GM18511 (cell line): ENCODE data around the gene FADS3.
A peak's percentile ranks its signal among the peaks of the same experiment; 100 is the strongest.

Source experiments
- ATAC-seq: cut with Tn5 transposase; IDR thresholded peaks from one replicate; pipeline ENCODE4 v1.9.1; 2021; ENCODE audit warnings: mild to moderate bottlenecking, moderate library complexity; ENCODE audit not compliant: unreplicated experiment

FADS3 gene

DNA sequence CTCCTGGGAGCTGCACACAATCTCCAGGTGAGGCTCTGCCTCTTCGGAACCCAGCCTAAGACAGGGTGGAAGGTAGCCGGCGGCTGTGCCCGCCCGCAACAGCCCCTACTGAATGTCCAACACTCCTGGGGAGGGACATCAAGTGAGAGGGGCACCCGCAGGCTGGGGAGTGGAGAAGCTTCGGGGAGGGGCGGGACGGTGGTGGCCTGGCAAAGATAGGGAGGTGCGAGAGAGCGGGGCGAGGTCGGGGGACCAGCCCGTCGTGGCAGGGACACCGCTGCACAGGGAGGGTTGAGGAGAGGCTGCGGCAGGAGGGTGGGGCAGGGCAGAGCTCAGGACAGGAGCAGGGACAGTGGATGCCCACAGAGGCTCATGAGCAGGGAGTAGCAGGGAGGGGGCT is 8.9 kb upstream of the FADS3 start:
- ATAC-seq: no peak

DNA sequence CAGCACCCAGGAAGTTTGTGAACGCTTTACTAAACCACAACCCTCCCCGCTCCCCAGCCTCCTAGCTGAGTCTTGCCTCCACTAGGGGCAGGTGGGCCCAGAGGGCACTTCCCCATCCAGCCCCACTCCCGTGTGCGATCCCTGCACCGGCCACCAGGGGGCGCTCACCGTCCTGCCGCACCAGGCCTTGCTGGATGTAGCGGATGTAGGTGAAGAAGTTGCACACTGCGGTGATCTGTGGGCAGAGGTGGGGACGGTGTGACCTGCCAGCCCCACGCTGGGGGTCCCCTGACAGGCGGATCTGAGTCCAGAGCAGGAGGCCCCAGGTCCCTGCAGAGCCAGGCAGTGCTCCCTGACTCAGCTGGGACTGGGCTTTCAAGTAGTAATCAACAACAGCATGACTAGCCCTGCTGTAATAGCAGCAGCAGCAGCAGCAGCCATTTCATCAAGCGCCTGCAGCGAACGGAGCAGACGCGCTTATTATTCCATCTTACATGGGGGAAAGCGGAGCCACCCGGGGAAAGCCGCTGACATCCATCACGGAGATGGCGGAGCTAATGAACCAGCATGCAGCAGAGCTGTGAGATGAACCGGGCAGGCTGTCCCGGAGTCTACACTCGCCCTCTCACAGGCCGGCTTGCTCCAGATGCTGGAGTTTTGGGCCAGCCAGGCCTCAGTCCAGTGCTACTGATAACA is 7.9 kb upstream of the FADS3 start:
- peak; percentile 83 for ATAC-seq

DNA sequence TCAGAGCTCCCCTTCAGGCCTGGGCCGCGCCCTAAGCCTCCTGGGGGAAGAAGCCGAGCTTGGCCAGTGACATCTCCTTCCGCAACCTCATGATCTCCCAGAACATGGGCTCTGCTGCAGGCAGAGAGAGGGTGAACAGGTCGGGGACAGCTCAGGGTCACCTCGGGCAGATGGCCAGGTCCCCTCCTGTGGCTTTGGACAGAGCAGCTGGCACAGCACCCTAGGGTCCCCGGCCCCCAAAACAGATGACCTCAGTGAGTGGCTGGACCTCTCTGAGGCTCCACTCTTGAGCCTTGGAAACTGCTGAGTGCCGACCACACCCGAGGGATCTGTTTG is 6.9 kb upstream of the FADS3 start:
- ATAC-seq: no peak

DNA sequence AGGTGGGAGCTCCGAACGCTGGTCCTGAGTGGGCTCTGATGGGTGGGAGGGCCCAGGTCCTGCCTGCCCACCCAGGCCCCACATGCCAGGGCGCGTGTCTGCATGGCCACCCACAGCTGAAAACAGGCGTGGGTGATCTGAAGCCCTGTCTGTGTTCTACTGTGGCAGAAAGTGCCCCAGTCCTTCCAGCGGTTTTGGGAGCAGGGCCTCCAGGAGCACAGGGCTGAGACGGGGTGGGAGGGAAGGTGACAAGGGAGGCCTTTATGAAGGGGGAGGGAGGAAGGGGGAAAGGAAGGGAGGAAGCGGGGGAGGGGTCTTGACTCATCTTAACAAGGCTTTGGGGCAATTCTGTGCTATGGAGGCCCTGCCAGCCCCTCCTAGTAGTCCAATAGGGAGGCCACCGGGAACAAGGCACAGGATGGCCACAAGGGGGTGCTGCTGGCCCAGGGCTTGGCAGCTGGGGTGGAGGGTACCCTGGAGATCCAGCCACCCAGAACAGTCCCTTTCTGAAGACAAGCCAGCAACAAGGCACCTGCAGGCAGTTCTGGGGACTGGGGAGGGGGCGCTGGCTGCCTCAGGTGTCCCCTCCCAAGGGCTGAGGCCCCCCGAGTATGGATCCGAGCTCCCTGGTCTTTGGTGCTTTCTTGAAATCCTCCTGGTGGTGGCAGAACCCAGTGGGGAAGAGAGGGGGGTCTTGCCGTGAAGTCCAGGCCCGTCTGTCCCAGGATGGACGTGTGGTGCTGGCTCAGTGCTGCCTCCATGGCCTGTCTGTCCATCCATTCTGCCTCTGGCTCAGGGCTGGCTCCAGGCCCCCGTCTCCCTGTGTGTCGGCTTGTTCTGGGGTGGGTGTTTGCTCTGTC is 6.3 kb upstream of the FADS3 start:
- peak; percentile 56 for ATAC-seq

DNA sequence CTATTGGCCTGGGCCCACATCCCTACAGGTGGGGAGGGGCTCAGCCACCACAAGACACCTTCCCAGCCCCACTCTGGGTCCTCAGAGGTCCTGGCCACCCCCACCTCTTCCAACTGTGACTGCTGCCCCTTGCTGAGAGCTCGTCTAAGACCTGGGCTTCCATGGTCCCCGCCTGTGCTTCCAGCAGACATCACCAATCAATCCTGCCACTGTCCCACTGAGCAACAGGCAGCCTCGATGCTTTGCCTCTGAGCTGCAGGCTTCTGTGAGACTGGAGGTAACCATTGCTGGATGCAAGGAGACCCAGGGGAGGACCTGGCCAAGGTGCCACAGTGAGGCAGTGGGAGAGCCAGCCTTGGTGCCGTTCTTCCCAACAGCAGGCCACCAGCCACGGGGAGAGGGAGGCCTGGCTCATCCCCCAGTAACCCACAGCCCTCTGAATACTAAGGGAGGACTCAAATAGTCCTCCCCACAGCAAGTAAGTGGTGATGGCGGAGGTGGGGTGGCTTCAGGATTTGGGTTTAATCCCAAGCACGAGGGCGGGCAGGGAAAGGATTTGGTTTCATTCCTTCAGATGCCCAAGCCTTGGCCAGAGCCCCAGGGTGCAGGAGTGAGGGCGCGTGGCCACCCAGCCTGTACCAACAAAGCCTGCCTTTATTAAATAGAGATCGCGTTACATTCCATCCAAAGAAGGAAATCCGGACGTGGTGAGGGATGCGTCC is 5.5 kb upstream of the FADS3 start:
- ATAC-seq: no peak

DNA sequence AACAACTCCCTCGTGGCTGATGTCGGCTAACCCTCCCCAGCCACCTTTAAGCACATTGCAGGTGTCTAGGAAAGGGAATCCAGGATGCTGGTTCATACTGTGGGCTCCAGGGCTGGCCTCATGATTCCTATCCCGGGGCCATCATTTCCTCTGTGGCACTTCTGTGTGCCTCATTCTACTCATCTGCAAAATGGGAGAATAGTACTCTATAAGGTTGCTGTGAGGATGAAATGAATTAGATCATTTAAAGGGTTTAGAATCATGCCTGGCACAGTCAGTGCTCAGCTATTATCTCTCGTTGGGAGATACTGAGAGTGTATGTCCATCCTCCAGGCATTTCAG is 4.3 kb upstream of the FADS3 start:
- no peak for ATAC-seq

DNA sequence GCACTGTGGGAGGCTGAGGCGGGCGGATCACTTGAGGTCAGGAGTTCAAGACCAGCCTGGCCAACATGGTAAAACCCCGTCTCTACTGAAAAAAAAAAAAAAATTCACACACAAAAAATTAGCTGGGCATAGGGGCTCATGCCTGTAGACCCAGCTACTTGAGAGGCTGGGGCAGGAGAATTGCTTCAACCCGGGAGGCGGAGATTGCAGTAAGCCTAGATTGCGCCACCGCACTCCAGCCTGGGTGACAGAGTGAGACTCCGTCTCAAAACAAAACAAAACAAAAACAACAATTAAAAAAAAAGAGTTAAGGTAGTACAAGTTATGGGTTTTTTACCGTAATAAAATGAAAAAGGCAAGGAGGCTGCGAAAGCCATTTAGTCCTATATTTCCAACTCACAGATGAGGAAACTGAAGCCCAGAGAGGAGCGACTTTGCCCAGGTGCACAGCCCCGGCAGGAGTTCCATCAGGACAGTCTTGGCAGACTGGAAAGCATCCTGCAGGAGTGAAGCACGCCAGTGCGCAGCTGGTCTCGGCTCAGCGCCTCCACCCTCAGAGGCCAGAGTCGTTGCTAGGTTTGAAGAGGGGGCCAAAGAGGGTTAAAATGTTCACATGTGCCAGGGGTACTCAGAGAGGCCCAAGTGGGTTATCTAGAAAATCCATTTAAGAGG is 3.8 kb upstream of the FADS3 start:
- ATAC-seq: no peak

DNA sequence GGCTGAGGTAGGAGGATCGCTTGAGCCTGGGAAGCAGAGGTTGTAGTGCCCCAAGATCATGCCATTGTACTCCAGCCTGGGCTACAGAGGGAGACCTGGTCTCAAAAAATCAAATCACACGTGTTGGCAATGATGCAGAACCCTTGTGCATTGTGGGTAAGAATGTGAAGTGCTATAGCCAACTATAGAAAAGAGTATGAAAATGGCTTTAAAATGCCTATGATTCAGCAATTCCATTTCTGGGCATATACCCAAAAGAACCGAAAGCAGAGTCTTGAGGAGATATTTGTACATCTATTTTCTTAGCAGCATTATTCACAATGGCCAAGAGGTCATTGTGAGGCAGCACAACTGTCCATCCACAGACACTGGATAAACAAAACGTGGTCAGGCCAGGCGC is 2.6 kb upstream of the FADS3 start:
- ATAC-seq: no peak

DNA sequence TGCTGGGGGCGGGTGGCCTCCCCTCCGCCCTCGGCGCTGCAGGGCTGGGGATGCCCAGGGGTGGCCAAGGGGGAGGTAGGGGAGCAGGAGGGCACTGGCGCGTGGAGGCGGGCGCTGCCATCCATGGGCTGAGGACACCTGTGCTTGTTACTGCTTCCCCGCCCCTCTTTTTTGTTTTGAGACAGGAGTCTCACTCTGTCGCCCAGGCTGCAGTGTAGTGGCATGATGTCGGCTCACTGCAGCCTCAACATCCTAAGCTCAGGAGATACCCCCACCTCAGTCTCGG is 683 bp upstream of the FADS3 start:
- no peak for ATAC-seq

DNA sequence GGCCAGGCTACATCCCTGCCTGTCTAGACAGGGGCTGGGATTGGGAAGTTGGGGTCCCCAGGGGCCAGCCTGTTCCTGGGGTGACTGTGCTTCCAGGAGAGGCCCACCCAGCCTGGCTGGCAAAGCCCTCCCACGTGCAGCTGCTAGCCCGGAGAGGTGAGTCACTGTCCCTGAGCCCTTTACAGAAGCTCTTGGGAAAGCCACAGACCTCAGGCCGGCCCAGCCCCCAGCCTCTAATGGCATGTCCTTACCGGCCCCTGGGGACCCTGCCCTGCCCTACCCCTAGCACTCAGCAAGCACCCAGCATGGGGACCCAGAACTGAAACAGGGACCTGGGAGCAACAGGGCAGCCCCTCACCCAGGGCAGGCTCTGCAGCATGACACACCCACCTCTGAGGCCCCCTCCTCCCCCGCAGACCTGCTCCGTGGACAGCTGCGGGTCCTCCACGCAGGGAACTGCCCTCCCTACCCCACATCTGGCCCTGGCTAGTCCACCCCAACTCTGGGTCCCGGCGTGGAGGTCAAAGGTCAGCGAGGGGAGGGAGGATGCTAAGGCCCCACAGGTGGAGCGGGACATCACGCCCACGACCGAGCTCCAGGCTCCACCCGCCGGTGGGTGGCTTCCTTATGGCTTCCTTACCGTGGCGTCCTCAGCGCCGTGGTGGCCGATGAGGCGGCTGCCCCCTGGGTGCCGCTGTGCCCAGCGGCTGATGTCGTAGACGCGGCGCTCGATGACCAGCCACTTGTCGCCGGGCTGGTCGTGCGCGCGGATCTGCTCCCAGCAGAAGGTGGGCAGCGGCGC is 615 bp downstream of the FADS3 start:
- ATAC-seq: peak; percentile 44

DNA sequence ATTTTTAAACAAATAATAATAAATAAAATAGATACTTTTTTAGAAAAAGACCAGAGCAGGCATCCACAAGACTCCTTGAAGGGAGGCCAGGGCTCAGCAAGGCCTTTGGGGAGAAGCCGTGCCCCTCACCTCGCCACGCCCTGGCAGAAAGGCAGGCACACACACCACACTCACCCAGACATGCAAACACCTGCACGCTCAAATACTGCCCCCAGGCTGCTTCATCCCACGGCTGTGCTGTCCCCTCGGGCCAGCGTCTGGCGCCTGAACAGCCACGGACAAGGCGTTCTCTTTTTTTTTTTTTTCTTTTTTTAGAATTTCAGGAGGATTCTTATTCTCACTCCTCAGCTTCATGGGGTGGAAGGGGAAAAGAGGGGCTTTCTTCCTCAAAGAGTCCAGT is 1.5 kb downstream of the FADS3 start:
- ATAC-seq: no peak

DNA sequence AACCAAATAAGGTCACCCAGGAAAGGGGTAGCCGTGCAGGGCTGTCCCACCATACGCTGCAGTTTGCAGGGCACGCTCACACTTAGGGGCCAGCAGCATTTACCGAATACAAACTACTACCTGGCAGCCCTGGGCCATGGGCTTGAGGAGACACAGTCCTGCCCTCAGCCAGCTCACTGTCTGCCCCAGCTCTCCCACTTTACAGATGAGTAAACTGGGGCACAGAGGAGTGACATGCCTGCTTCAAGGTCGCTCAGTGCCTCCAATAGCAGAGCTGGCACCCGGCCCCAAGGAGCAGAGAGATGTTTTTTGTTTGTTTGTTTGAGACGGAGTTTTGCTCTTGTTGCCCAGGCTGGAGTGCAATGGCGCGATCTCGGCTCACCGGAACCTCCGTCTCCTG is 2.8 kb downstream of the FADS3 start:
- no peak for ATAC-seq

DNA sequence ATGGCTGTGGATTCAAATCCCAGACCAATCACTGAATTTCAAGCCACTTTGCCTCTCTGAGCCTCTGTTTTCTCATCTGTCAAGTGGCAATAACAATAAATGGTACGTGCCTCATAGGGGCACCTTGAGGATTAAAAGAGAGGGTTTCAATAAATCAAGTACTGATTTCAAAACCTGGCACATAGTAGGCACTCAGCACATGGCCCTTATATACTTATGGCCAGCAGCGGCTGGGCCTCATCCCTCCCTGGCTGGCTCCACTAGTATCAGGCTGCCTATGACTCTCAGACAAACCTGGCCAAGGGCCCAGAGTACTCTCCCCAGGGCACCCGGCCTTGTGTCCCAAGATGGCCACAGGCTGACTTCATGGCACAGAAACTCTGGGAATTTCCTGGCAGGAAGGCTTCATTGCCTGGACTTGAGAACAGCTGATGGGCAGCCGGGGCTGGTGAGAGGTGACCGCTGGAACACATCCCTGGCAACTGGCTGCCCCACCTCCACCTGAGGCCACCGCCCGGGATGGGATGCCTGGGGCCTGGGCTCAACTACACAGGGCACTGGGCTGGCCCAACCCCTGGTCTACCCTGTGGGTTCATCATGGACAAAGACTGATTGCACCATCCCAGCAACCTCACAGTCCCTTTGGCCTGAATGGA is 3.4 kb downstream of the FADS3 start:
- no peak for ATAC-seq

DNA sequence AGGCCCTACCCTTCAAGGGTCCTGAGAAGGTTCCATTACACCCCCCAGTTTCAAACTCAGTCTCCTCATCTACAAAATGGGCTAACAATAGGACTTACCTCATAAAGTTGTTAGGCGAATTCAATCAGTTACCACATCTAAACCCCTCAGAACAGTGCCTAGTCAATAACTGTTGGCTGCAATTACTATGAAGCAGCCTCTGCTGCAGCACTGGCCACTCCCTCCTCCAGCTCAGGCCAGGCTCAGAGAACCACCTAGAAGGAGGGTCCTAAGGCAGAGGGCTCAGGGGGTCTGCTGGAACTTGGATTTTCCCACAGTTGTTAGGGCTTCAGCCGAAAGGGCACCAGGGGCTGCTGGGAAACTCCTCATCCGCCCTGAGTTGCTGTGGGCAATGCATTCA is 4.7 kb downstream of the FADS3 start:
- no peak for ATAC-seq

DNA sequence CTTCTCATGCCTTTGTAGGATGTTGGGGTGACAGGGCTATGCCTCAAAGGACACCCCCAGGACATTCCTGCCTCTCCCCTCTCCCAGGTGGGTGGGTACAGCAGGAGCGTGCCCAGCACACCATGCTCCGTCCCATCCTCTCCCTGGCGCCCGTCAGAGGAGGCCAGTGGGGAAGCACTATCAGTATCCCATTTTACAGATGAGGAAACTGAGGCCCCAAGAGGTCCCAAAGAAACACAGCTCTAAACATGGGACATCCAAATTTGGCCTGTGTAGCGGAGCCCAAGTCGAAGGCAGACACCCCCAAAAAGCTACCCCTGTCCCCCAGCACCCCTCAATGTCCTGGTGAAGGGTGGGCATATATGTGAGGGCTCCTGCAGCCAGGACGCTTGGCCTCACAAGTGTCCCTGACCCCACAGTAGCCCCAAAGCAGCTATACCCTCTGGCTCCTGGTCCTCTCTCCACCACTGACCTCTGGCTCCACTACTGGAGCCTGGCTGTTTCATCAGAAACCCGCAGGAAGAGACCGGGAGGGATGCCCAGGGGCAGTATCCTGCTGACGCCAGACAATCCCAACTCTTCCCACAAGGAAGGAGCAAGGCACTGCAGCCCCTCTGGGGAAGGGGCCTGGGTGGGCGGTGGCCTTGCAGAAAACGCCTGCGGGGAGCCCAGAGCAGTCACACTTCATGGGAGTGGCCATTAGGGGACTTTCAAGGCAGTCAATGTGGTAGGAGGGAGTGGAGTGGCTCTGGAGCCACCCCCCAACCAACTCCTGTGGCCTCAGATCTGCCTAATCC is 5.4 kb downstream of the FADS3 start:
- ATAC-seq: no peak

DNA sequence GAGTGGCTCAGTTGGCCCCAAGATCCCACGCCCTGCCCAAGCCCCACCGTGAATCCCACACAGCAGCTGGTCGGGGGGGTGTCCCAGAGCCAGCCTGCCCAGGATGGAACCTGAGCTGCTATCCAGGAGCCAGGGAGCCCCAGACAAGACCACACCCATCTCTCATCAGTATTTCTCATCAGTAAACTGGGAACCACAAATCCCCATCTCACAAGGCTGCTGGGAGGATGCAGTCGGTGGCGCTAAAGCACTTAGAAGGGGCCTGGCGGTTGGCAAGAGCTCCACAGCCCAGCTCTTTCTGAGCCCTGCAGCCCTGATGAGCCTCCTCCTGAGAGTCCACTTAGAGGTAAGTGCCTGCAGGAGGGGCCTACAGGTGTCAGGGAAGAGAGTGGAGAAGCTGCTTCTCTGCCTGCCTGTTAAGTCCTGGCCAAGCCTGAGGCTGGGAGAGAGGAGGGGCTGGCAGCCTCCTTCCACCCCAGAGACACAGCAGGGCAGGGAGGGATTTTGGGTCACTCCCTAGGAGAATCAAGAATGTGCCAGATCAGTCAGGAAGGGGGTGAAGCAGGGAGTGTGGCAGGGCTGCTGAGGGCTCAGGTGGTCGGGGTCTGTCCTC is 6.1 kb downstream of the FADS3 start:
- ATAC-seq: no peak

DNA sequence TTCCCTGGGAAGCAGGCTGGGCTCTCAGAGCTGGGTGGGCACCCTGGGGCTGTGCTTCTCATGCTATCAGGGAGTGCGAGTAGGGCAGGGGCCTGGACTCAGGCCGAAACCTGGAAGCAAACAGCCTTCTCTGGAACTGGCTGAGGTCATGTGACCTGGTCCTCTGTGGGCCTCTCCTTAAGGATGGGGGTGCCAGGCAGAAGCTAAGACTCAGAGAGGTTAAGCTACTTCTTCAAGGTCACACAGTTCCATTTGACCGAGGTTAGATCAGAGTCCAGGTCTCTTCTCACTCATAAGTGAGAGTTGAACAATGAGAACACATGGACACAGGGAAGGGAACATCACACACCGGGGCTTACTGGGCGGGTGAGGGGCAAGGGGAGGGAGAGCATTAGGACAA is 7.4 kb downstream of the FADS3 start:
- no peak for ATAC-seq

DNA sequence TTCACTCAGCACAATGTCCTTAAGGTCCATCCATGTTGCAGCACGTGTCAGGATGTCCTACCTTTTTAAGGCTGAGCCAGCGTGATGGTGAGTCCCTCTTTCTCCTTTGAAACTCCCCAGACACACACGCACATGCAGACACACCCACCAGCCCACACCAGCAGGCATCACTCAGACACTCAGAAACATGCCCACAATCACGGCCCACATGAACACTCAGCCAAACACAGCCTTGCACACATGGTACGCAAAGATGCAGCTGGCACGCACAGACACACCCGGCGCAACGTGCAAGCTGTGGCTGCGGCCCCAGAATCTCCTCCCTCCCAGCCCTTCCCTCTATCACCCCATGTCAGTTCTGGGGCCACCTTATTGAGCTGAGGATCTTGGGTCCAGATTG is 8.0 kb downstream of the FADS3 start:
- ATAC-seq: no peak

DNA sequence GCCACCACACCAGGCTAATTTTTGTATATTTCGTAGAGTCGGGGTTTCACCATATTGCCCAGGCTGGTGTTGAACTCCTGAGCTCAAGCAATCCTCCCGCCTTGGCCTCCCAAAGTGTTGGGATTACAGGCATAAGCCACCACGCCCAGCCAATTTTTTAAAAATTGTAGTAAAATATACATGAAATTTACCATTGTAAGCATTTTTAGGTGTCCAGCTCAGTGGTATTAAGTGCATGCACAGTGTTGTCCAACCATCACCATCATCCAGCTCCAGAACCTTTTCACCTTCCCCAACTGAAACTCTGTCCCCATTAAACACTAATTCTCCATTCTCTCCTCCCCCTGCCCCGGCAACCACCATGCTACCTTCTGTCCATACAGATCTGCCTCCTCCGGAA is 8.5 kb downstream of the FADS3 start:
- no peak for ATAC-seq
